HG02970 (cell line): ENCODE measurements around the gene PROS1.
"Not testable (repeated sequence)": the region's sequence is repeated elsewhere in the genome, so short reads cannot be mapped to it uniquely, and the experiment has no call there.

Source experiments
- ATAC-seq: cut with Tn5 transposase; IDR thresholded peaks from one replicate; pipeline ENCODE4 v1.9.1; 2021; ENCODE audit warnings: mild to moderate bottlenecking, moderate library complexity, moderate number of reproducible peaks; ENCODE audit not compliant: unreplicated experiment, low FRiP score

The PROS1 gene

GRCh38 chr3:93979850-93980676 lies 6.4 kb upstream of the PROS1 start, which contains the start of gene ARL13B:
TSS of gene ARL13B (plus strand) at chr3:93980155. CDS start at chr3:93980424, 269 bp downstream.
- ATAC-seq, result peak; percentile 100

- no peak for ATAC-seq
Observed at GRCh38 chr3:93969997-93970396, 3.7 kb downstream of the PROS1 start.

- no peak for ATAC-seq
Observed at GRCh38 chr3:93969443-93969842, 4.3 kb downstream of the PROS1 start.

GRCh38 chr3:93965106-93965505 lies 8.6 kb downstream of the PROS1 start:
- ATAC-seq, result not testable (repeated sequence)

GRCh38 chr3:93962798-93963197 lies 10.9 kb downstream of the PROS1 start:
- no peak for ATAC-seq

- ATAC-seq, result no peak
Observed at GRCh38 chr3:93961489-93961888, 12.2 kb downstream of the PROS1 start.

- no peak for ATAC-seq
Observed at GRCh38 chr3:93961026-93961425, 12.7 kb downstream of the PROS1 start.

- ATAC-seq, result not testable (repeated sequence)
Observed at GRCh38 chr3:93949958-93950357, 23.7 kb downstream of the PROS1 start.

GRCh38 chr3:93937485-93937884 lies 36.2 kb downstream of the PROS1 start:
- ATAC-seq, result not testable (repeated sequence)

- ATAC-seq, result no peak
Observed at GRCh38 chr3:93936549-93936948, 37.1 kb downstream of the PROS1 start.

GRCh38 chr3:93934366-93935046 lies 39.2 kb downstream of the PROS1 start:
- ATAC-seq, result no peak

- no peak for ATAC-seq
Observed at GRCh38 chr3:93931597-93932229, 42.0 kb downstream of the PROS1 start.

GRCh38 chr3:93930041-93930440 lies 43.7 kb downstream of the PROS1 start:
- no peak for ATAC-seq

GRCh38 chr3:93926789-93927188 lies 46.9 kb downstream of the PROS1 start:
- ATAC-seq, result no peak

GRCh38 chr3:93924491-93924890 lies 49.2 kb downstream of the PROS1 start:
- ATAC-seq, result no peak

GRCh38 chr3:93923006-93923405 lies 50.7 kb downstream of the PROS1 start:
- no peak for ATAC-seq

GRCh38 chr3:93917546-93918029 lies 56.1 kb downstream of the PROS1 start:
- not testable (repeated sequence) for ATAC-seq

GRCh38 chr3:93913623-93914022 lies 60.1 kb downstream of the PROS1 start:
- ATAC-seq, result not testable (repeated sequence)

- ATAC-seq, result no peak
Observed at GRCh38 chr3:93911206-93911605, 62.5 kb downstream of the PROS1 start.

- ATAC-seq, result no peak
Observed at GRCh38 chr3:93910097-93910496, 63.6 kb downstream of the PROS1 start.

GRCh38 chr3:93907132-93907531 lies 66.6 kb downstream of the PROS1 start:
- no peak for ATAC-seq
